ENCODE data around the gene AMIGO3.
"Not testable (repeated sequence)": the region's sequence is repeated elsewhere in the genome, so short reads cannot be mapped to it uniquely, and the experiment has no call there.

AMIGO3 gene

GRCh38 chr3:49719214-49719884, at the start of gene AMIGO3:
TSS of gene AMIGO3 (minus strand) at chr3:49719684. CDS start at chr3:49719465, 219 bp downstream.
- DNase-seq = peak; percentile 90 to 97

GRCh38 chr3:49763981-49764380, 44.5 kb upstream of the AMIGO3 start:
- no peak for DNase-seq

GRCh38 chr3:49761661-49762060, 42.2 kb upstream of the AMIGO3 start:
- no peak for DNase-seq

DNA sequence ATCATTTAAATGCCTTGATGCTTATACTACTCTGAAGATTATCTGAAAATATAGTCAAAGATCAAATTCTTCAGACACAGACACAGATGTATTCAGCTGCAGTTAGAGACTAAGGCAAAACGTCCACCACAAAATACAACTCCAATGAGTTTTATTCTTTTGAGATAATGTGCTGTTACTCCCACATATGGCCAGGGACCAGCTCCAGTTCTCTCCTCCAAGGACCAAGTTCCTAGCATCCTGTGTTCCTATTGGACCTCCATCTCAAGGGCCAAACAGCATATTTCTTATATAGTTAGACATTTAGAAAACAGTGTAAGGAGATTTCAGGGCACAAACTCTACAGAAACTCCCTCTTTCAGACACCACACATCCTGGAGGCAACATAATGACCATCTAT, 39.7 kb upstream of the AMIGO3 start:
- no peak for DNase-seq

DNA sequence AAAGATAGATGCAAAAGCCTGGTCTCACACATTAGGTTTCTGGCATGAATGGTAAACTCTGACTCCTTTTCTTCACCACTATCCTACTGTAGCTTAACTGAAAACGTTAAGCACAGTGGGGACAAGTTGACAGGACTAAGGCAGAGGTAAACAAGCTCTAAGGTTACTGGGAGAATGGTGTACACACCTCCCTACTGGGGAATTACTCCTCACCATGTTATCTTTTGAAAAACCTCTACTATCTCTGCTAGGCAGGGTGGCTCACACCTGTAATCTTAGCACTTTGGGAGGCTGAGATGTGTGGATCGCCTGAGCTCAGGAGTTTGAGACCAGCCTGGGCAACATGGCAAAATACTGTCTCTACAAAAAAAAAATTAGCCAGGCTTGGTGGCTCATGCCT, 37.7 kb upstream of the AMIGO3 start:
- no peak for DNase-seq

GRCh38 chr3:49756036-49756435, 36.6 kb upstream of the AMIGO3 start:
- no peak for DNase-seq

- DNase-seq = no peak
These were observed 35.1 kb upstream of the AMIGO3 start for GRCh38 chr3:49754536-49754935.

DNA sequence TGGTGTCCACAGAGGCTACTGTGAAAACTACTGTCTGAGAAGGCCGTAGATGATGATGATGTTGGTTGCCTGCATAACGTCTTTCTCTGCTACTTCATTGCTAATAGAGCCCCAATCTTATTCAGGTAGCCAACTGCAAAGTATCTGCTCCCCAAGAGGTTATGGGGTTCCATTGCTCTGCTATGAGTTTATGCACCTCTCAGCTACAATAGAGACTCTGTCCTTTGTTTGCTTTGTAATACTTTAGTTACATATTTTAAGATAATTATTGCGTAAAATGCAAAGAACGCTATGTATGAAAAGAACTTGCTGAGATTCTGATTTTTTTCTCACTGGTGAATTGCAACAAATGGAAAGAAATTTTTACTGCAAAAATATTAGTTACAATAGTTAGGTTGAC, 32.0 kb upstream of the AMIGO3 start:
- no peak for DNase-seq

DNA sequence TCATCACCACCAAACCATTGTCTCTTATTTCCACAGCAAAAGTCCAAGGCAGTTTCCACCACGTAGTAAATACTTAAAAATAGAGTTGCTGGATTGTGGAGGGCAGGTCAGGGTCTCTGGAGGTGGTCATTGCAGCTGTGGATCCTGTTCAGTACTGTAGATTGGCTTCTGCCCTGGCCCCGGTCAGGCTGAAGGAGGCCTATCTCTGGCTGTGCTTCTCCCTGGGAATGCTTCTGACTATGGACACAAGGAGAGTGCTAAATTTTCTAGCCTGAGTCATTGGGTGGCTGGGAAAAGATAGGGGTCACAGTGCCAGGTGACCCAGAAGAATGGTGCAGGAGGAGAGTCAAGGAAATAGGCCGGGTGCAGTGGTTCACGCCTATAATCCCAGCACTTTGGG, 30.6 kb upstream of the AMIGO3 start:
- no peak for DNase-seq

DNA sequence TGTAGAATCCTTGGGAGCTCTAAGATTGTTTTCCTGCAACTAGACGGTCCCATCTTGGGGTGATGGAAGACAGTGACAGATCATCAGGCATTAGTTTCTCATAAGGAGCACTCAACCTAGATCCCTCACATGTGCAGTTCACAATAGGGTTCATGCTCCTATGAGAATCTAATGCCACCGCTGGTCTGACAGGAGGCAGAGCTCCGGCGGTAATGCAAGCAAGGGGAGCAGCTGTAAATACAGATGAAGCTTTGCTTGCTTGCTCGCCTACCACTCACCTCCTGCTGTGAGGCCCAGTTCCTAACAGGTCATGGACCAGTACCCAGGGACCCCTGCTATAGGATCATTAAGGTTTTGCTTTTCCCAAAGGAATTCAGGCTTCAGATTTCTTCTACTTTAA, 29.4 kb upstream of the AMIGO3 start:
- DNase-seq = not testable (repeated sequence)

DNA sequence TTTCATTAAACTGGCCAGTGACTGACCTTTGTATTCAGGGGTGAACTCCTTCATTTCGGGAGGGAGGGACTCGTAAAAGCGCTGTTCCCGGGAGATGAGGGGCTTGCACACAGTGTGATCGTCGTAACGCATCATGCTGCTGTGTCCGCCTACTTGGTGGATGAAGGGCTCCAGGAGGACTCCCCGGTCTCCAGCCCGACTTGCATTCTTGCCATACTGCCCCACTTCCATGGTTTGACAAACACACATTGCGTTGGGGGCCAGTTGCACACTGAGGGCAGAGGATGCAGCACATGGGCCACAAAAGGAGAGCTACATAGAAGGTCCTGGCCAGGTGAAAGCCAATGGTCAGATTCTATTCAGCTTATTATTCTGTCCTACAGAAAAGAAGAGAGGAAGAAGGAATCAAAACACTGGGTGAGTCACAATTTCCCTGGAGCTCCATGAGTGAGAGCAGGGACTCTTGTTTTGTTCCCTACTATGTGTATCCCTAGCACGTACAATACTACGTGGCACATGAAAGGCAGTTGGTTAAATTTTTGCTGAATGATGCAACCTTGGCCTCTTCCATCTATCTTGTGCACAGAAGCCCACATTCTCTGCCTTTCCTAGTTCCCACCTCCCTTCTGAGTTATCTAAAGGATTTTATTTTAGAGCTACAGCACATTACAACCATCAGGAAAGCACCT, 28.5 kb upstream of the AMIGO3 start:
- no peak for DNase-seq

DNA sequence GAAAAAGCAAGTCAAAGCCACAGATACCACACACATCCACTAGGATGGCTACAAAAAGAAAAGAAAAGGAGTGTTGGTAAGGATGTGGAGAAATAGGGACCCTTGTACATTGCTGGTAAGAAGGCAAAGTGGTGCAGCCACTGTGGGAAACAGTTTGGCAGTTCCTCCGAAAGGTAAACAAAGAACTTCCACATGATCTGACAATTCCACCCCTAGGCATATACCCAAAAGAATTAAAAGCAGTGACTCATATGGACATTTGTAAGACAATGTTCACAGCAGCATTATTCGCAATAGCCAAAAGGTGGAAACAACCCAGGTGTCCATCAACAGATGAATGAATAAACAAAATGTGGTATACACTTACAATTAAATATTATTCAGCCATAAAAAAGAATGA, 26.5 kb upstream of the AMIGO3 start:
- no peak for DNase-seq

DNA sequence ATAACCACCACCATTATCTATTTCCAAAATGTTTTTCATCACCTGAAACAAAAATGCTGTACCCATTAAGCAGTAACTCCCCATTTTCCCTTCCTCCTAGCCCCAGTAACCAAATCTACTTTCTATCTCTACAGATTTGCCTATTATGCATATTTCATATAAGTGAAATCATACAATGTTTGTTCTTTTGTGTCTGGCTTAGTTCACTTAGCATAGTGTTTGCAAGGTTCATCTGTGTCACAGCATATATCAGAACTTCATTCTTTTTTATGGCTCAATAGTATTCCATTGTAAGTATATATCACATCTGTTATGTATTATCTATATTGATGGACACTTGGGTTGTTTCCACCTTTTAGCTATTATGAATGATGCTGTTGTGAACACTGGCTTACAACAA, 20.9 kb upstream of the AMIGO3 start:
- no peak for DNase-seq

- no peak for DNase-seq
These were observed 18.7 kb upstream of the AMIGO3 start for GRCh38 chr3:49738067-49738713.

- DNase-seq = no peak
These were observed 15.3 kb upstream of the AMIGO3 start for GRCh38 chr3:49734752-49735151.

GRCh38 chr3:49733551-49733950, 14.1 kb upstream of the AMIGO3 start:
- DNase-seq = peak in 1 of 2 donors; percentile 13

GRCh38 chr3:49732597-49732996, 13.1 kb upstream of the AMIGO3 start:
- DNase-seq = no peak

GRCh38 chr3:49729966-49730609, 10.6 kb upstream of the AMIGO3 start:
- no peak for DNase-seq

- no peak for DNase-seq
These were observed 8.5 kb upstream of the AMIGO3 start for GRCh38 chr3:49727924-49728361.

GRCh38 chr3:49727154-49727923, 7.9 kb upstream of the AMIGO3 start:
- no peak for DNase-seq

- DNase-seq = no peak
These were observed 6.6 kb upstream of the AMIGO3 start for GRCh38 chr3:49725906-49726681.

DNA sequence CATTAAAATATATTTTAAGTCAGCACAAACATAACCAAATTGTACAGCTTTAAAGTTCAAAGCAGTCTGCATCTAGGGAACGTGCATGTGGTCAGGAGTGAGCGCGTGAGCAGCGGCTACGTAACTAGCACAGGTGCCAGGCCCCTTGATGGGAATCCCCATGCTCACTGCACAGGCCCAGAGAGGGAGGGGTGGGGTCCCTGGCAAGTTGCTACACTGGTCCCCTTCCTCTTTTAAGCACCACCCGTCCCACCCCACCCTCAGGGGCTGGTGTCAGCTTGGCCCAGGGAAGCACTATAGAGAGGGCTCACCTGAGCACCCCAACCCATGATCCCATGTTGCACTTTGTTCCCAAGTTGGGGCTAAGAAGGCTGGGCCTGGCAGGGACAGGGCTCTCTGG, 5.1 kb upstream of the AMIGO3 start:
- no peak for DNase-seq

Data from inflammatory macrophage treated with lipopolysaccharide for 1 hour (primary cell).